Tibial artery (tissue), 4 donors: ENCODE data around the gene IWS1.
A peak's percentile ranks its signal among the peaks of the same experiment; 100 is the strongest.

Experiments used
- DNase-seq, 2 donors: peaks; one replicate each; pipeline ENCODE4 v3.0.0-alpha.2; 2019
- H3K27ac ChIP-seq, 2 donors: fragments of 200-600 bp; sonication (generic) in 1 of 2; 1 replicate in 1 of 2; 2 replicates in 1 of 2; pipeline ENCODE4 v1.5.1; 2018 to 2019; ENCODE audit warnings: mild to moderate bottlenecking in 1 of 2
- H3K27me3 ChIP-seq, 2 donors: fragments of 200-600 bp; sonication (generic) in 1 of 2; one replicate each; pipeline versions ENCODE4 v1.5.1 to v1.6.0; 2016 to 2019
- H3K36me3 ChIP-seq, 3 donors: fragments of 200-600 bp; sonication (generic) in 2 of 3; one replicate each; pipeline ENCODE4 v1.5.1; 2016 to 2019; ENCODE audit warnings: mild to moderate bottlenecking in 2 of 3
- H3K4me1 ChIP-seq, 4 donors: fragments of 200-600 bp; sonication (generic) in 2 of 4; 1 replicate in 3 of 4; 2 replicates in 1 of 4; pipeline ENCODE4 v1.5.1; 2016 to 2019
- H3K4me3 ChIP-seq, 2 donors: fragments of 200-600 bp; sonication (generic) in 1 of 2; 1 replicate in 1 of 2; 2 replicates in 1 of 2; pipeline ENCODE4 v1.5.1; 2018 to 2019; ENCODE audit warnings: mild to moderate bottlenecking in 2 of 2
- H3K9me3 ChIP-seq, 3 donors: fragments of 200-600 bp; sonication (generic) in 1 of 3; one replicate each; pipeline ENCODE4 v1.5.1; 2016 to 2019
- CTCF ChIP-seq, 2 experiments: fragments of 200-600 bp in 1 of 2; fragments of 450-650 bp in 1 of 2; IDR thresholded peaks; one replicate each; pipeline ENCODE4 v1.5.1; 2017 to 2019; ENCODE audit warnings: antibody characterized with exemption in 2 of 2, mild to moderate bottlenecking in 1 of 2, moderate library complexity in 1 of 2
- intact Hi-C: fragments of 100-400 bp; cut with DNase I; formaldehyde crosslinking; loops from one replicate; pipeline ENCODE4 v1.15.0; 2023; ENCODE audit warnings: low total_unique reads

Gene IWS1

GRCh38 chr2:127559454-127559853 is 33.2 kb upstream of the IWS1 start:
- Histone ChIP-seq H3K4me1 (peaks cover 0 to 15% (median 0%) of the 10 kb centered on the region in 4 donors), H3K27ac (no peak overlapping the region), H3K4me3 (no peak overlapping the region), H3K9me3 (peaks cover 0 to 6% (median 0%) of the 10 kb centered on the region in 3 donors), H3K27me3 (no peaks in the 10 kb centered on the region), H3K36me3 (no peaks in the 10 kb centered on the region)
- DNase-seq = peak in 1 of 2 donors; percentile 46
- intact Hi-C loops = no loop called here
- no peak for TF ChIP-seq CTCF (IDR thresholded peaks at IDR 0.05)

- Histone ChIP-seq H3K9me3 (peaks cover 0 to 6% (median 0%) of the 10 kb centered on the region in 3 donors), H3K4me1 (peaks cover 0 to 15% (median 0%) of the 10 kb centered on the region in 4 donors), H3K27ac (no peak overlapping the region), H3K27me3 (no peaks in the 10 kb centered on the region), H3K4me3 (no peak overlapping the region), H3K36me3 (no peaks in the 10 kb centered on the region)
- DNase-seq = peak in 1 of 2 donors; percentile 42
- intact Hi-C loops = no loop called here
- no peak for TF ChIP-seq CTCF (IDR thresholded peaks at IDR 0.05)
Measured at GRCh38 chr2:127558911-127559310, 32.6 kb upstream of the IWS1 start.

- H3K27me3 ChIP-seq = no peaks in the 10 kb centered on the region
- intact Hi-C loops = no loop called here
- no peaks in the 10 kb centered on the region for H3K4me1 ChIP-seq
- peaks cover 0 to 6% (median 0%) of the 10 kb centered on the region in 3 donors for H3K9me3 ChIP-seq
- no peak for DNase-seq
- H3K4me3 ChIP-seq = no peak overlapping the region
- no peak overlapping the region for H3K27ac ChIP-seq
- no peak for TF ChIP-seq CTCF (IDR thresholded peaks at IDR 0.05)
- no peaks in the 10 kb centered on the region for H3K36me3 ChIP-seq
Measured at GRCh38 chr2:127552846-127553245, 26.6 kb upstream of the IWS1 start.

GRCh38 chr2:127552336-127552735 is 26.0 kb upstream of the IWS1 start:
- intact Hi-C loops = no loop called here
- DNase-seq = no peak
- no peak overlapping the region for H3K4me3 ChIP-seq

GRCh38 chr2:127551221-127551930 is 25.1 kb upstream of the IWS1 start:
- Histone ChIP-seq H3K4me3 (no peak overlapping the region), H3K9me3 (peaks cover 0 to 2% (median 0%) of the 10 kb centered on the region in 3 donors), H3K27ac (no peak overlapping the region), H3K36me3 (no peaks in the 10 kb centered on the region), H3K4me1 (no peaks in the 10 kb centered on the region), H3K27me3 (no peaks in the 10 kb centered on the region)
- intact Hi-C loops = no loop called here
- no peak for DNase-seq
- no peak for TF ChIP-seq CTCF (IDR thresholded peaks at IDR 0.05)

More at GRCh38 chr2:127552336-127552735, 26.0 kb upstream of the IWS1 start:
- H3K36me3 ChIP-seq = no peaks in the 10 kb centered on the region
- no peaks in the 10 kb centered on the region for H3K27me3 ChIP-seq
- H3K9me3 ChIP-seq = peaks cover 0 to 6% (median 0%) of the 10 kb centered on the region in 3 donors
- H3K27ac ChIP-seq = no peak overlapping the region
- H3K4me1 ChIP-seq = no peaks in the 10 kb centered on the region
- TF ChIP-seq CTCF (IDR thresholded peaks at IDR 0.05) = no peak
